ENCODE data around the gene POLR2L. TPM values are rescaled to one million over a fixed set of nuclear protein-coding genes. Genes with fewer than 3 reads are reported as not detected.

Gene POLR2L
- total RNA-seq, 1 experiment from 2014 or later, result 672 TPM

DNA sequence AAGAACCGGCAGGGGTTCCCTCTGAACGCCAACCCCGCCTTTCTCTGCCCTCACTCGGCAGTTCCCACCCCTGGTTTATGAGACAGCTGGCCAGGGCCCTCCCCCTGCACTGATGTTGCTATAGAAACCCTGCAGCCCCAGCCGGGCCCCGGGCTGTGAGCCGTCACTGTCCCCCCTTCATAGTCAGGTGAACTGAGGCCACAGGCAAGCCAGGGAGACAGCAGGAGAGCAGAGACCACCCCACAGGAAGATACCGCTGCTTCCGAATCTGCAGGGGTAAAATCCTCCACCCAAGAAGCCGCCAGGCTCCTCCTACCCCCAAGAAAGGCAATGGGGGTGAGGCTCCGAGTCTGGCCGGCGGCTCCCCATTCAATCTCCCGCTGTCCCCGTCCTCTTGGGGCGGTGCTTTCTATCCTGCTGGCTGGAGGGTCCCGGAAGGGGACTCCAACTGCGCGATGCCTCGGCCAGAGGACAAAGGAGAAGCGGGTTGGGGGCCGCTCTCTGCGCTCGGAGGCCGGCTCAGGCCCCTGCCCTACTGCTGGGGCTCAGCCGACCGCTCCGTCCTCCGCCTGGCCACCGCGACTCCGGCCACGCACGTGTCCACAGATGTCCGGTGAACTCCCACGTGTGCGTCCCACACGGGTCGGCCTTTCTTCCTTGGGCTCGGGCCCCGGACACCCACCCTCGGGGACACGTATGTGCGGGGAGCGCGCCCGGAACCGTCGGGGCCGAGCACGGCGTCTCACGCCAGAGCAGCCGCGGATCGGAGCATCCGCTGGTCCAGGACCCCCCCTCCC is 44.8 kb downstream of the POLR2L start:
- DNase-seq (ENCODE audit: low read depth), result peak; percentile 82

- DNase-seq (ENCODE audit: low read depth), result no peak
Measured at GRCh38 chr11:796565-797295, 45.6 kb downstream of the POLR2L start.

DNA sequence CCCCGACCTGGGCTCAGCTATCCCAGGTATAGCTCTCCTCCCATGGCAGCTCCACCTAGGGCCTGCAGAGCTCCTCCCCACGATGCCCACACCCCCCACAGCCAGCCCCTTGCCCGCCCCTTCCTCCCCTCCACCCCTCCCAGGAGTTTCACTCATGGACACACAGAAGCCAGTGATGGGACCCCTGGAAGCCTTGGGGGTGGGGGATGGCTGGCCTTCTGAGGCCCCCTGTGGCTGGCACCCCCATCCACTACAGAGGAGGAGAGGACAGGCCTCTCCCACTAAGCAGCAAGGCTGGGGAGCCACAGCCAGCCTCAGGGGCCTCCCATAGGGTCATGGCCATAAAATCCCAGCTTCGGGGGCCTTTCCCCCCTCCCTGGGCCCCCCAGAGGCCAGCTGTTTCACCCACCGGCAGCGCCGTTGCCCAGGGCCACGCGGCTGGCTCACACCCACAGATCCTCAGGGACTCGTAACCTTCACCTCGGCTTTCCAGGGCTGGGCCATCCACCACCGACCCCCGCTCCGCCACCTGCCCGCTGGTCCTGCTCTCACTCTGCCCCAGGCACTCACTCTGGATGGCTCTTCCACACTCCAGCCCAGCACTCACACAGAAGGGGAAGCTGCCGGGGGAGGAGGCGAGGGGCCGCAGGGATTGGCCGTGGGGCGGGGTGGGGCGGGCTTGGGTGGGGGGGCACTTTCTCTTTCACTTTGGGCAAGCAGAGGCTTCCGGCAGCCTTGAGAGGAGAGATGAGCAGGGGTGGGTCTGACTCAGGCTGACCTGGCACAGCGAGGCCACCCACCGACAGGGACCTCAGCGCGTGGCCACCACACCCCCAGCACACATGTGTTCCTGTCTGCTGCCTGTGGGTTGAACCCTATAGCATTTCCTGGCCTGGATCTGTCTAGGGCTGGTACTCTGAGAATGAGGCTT is 46.4 kb downstream of the POLR2L start:
- peak; percentile 95 for DNase-seq (ENCODE audit: low read depth)

- no peak for DNase-seq (ENCODE audit: low read depth)
Measured at GRCh38 chr11:794766-795633, 47.3 kb downstream of the POLR2L start.

DNA sequence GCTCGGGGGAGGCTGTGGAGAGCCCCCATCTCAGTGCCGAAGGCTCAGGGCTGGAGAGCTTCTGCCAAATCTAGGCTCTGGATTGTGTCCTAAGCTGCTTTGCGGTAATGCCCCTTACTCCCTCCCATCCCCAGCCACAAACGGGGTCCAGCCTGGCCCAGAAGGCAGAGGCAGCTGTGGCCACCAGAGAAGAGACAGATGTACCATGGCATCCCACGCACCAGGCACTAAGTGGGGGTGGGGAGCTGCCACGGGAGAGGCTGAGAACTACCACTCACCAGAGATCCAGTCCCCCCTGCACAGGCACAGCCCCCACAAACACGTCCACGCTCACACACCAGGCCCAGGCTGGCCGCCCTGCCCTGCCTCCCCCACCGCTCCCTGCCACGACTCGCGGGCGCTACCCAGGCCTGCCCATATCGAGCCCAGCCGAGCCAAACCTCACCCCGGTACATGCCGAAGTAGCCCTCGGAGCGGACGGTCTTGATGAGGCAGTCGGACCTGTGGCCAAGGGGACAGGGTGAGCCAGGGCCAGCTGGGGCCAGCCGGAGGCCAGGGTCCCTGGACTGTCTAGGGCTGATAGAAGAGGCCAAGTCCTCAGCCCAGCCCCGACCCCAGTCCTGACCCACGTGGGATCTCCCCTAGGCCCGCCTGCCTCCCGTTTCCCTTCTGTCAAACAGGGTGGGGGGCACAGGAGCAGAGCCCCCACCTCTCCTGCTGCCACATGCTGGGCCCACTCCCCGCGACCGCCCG is 48.1 kb downstream of the POLR2L start:
- no peak for DNase-seq (ENCODE audit: low read depth)

DNA sequence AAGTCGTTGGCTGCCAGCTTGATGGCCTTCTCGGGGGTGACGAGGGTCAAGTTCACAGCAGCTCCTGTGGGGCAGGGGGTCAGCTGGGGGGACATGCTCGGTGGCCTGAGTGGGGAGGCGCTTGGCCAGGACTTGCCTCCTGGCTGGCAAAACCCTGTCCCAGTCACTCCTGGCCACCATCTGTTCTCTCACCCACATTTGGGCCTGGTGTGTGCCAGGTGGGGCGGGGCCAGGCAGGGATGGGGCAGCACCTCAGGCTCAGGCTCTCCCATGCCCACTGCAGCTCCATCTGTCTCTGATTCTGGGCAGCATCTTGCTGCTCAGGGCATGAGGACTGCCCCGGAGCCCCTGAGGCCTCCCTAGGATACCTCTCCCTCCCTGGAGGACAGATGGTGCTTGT is 48.8 kb downstream of the POLR2L start:
- no peak for DNase-seq (ENCODE audit: low read depth)

DNA sequence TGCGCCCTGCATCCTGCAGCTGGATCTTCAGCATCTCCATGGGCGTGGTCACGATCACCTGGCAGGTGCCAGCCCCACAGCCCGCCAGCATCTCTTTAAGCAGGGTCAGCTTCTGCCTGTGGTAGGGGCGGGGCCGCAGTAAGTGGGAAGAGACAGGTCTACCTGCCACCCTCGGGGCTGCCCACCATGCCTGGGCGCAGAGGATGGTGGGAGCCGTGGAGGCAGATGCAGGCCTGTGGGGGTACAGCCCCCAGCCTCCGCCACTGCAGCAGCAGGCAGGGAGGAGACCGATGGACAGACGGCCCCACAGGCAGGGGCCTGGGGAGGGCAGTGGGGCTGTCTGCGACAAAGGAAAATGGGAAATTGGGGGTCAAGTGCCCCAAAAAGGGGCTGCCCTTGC is 49.5 kb downstream of the POLR2L start:
- no peak for DNase-seq (ENCODE audit: low read depth)

DNA sequence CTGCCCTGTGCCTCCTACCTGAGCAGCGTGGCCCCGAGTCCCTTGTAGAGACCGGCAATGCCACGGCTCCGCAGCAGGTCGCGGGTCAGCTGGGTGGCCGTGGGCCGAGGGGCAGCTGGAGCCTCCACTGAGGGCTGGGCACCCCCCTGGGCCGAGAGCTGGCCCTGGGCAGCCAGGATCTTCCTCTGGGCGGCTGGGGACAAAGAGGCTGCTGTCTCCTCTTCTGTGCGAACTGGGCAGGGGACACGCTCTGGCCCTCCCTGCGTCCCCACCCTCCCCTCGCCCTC is 49.9 kb downstream of the POLR2L start:
- no peak for DNase-seq (ENCODE audit: low read depth)

- DNase-seq (ENCODE audit: low read depth), result no peak
Measured at GRCh38 chr11:791658-792534, 50.4 kb downstream of the POLR2L start.

GRCh38 chr11:790721-791564 is 51.4 kb downstream of the POLR2L start:
- peak; percentile 52 for DNase-seq (ENCODE audit: low read depth)

GRCh38 chr11:789943-790342 is 52.4 kb downstream of the POLR2L start, which contains the start of gene CEND1:
CEND1 (minus strand) TSS chr11:790090; CDS start chr11:788576, 1,514 bp downstream.
- DNase-seq (ENCODE audit: low read depth), result no peak

Small RNA genes lying within 50 kb of the gene (small RNA-seq; reads per million reads assigned to genes)
- not detected for gene SNORA52

Other genes with a start within 250 kb of the POLR2L start
- gene IRF7, start 226.6 kb downstream of the POLR2L start, total RNA-seq (2014; rRNA removed; shearing (Covaris generic)), result not detected in 2 replicates
- not detected in 2 replicates for gene CDHR5, start 217.6 kb downstream of the POLR2L start, total RNA-seq (2014; rRNA removed; shearing (Covaris generic))
- not detected in 2 replicates for gene SCT, start 215.3 kb downstream of the POLR2L start, total RNA-seq (2014; rRNA removed; shearing (Covaris generic))
- gene DRD4, start 205.3 kb downstream of the POLR2L start, total RNA-seq (2014; rRNA removed; shearing (Covaris generic)), result 0.31 and 0.50 TPM in 2 replicates
- 64.5 and 75.0 TPM in 2 replicates for gene DEAF1, start 147.3 kb downstream of the POLR2L start, total RNA-seq (2014; rRNA removed; shearing (Covaris generic))
- 23.6 and 27.9 TPM in 2 replicates for gene TMEM80, start 146.7 kb downstream of the POLR2L start, total RNA-seq (2014; rRNA removed; shearing (Covaris generic))
- gene EPS8L2, start 136.3 kb downstream of the POLR2L start, total RNA-seq (2014; rRNA removed; shearing (Covaris generic)), result 38.3 and 42.6 TPM in 2 replicates
- 235 and 266 TPM in 2 replicates for gene TALDO1, start 95.1 kb downstream of the POLR2L start, total RNA-seq (2014; rRNA removed; shearing (Covaris generic))
- 19.6 and 27.6 TPM in 2 replicates for gene GATD1, start 65.0 kb downstream of the POLR2L start, total RNA-seq (2014; rRNA removed; shearing (Covaris generic))
- 0.53 and 1.0 TPM in 2 replicates for gene CEND1, start 52.4 kb downstream of the POLR2L start, total RNA-seq (2014; rRNA removed; shearing (Covaris generic))
- 33.9 and 47.5 TPM in 2 replicates for gene SLC25A22, start 44.2 kb downstream of the POLR2L start, total RNA-seq (2014; rRNA removed; shearing (Covaris generic))
- gene PIDD1, start 37.3 kb downstream of the POLR2L start, total RNA-seq (2014; rRNA removed; shearing (Covaris generic)), result 7.4 and 12.3 TPM in 2 replicates
- gene RPLP2, start 32.6 kb downstream of the POLR2L start, total RNA-seq (2014; rRNA removed; shearing (Covaris generic)), result 1,130 and 1,145 TPM in 2 replicates
- gene PNPLA2, start 23.6 kb downstream of the POLR2L start, total RNA-seq (2014; rRNA removed; shearing (Covaris generic)), result 18.1 and 39.0 TPM in 2 replicates
- not detected in 2 replicates for gene CRACR2B, start 14.6 kb downstream of the POLR2L start, total RNA-seq (2014; rRNA removed; shearing (Covaris generic))
- 483 and 506 TPM in 2 replicates for gene CD151, start 9.6 kb downstream of the POLR2L start, total RNA-seq (2014; rRNA removed; shearing (Covaris generic))
- gene TSPAN4, start 323 bp upstream of the POLR2L start, total RNA-seq (2014; rRNA removed; shearing (Covaris generic)), result 178 and 205 TPM in 2 replicates
- 25.9 and 43.4 TPM in 2 replicates for gene CHID1, start 68.3 kb upstream of the POLR2L start, total RNA-seq (2014; rRNA removed; shearing (Covaris generic))
- 19.1 and 24.9 TPM in 2 replicates for gene AP2A2, start 83.3 kb upstream of the POLR2L start, total RNA-seq (2014; rRNA removed; shearing (Covaris generic))
- not detected in 2 replicates for gene MUC6, start 194.2 kb upstream of the POLR2L start, total RNA-seq (2014; rRNA removed; shearing (Covaris generic))
- not detected in 2 replicates for gene MUC2, start 232.3 kb upstream of the POLR2L start, total RNA-seq (2014; rRNA removed; shearing (Covaris generic))

Measured in HT1080 (cell line).